DOHH2 (cell line): ENCODE results near the gene LYSMD1.

ENCODE experiments used
- CTCF ChIP-seq: fragments of 200-600 bp; sonication (generic); IDR thresholded peaks from one replicate; pipeline ENCODE4 v1.5.1; 2014; ENCODE audit warnings: antibody characterized with exemption, mild to moderate bottlenecking, low read depth, low read length; ENCODE audit not compliant: poor library complexity, severe bottlenecking
- EZH2phosphoT487 ChIP-seq: fragments of 200-600 bp; sonication (generic); IDR thresholded peaks from 2 replicates; pipeline ENCODE4 v1.6.1; 2017; ENCODE audit warnings: borderline replicate concordance, mild to moderate bottlenecking, antibody characterized with exemption, low read length, moderate library complexity, mixed read lengths

GRCh38 chr1:151171190-151171589, 5.5 kb upstream of the LYSMD1 start:
- TF ChIP-seq CTCF (no peak), EZH2phosphoT487 (no peak)
